Left lung (tissue), 10 donors: Measurements from ENCODE around the gene ARAP1. TPM values are rescaled to one million over a fixed set of nuclear protein-coding genes. Genes with fewer than 3 reads are reported as not detected.

ENCODE experiments used
- ATAC-seq: fragments of 200-7000 bp; cut with Tn5 transposase; one replicate; pipeline ENCODE4 v1.9.1; 2020; ENCODE audit warnings: moderate library complexity
- DNase-seq, 4 donors: peaks; one replicate each; pipeline ENCODE4 v3.0.0-alpha.2; 2013 to 2020
- H3K27ac ChIP-seq, 2 donors: fragments of 200-600 bp; sonication (generic) in 1 of 2; one replicate each; pipeline versions ENCODE4 v1.5.0 to v1.8.0; 2020 to 2021
- H3K27me3 ChIP-seq, 2 donors: fragments of 200-600 bp; sonication (generic) in 1 of 2; one replicate each; pipeline versions ENCODE4 v1.5.0 to v1.8.0; 2020 to 2021
- H3K36me3 ChIP-seq, 2 donors: fragments of 200-600 bp; sonication (generic) in 1 of 2; one replicate each; pipeline versions ENCODE4 v1.5.0 to v1.8.0; 2020 to 2021
- H3K4me1 ChIP-seq, 2 donors: fragments of 200-600 bp; one replicate each; pipeline ENCODE4 v1.8.0; 2021
- H3K4me3 ChIP-seq, 2 donors: fragments of 200-600 bp; sonication (generic) in 1 of 2; one replicate each; pipeline versions ENCODE4 v1.5.0 to v1.8.0; 2020 to 2021; ENCODE audit warnings: mild to moderate bottlenecking in 1 of 2
- H3K9me3 ChIP-seq, 2 donors: fragments of 200-600 bp; sonication (generic) in 1 of 2; one replicate each; pipeline versions ENCODE4 v1.5.0 to v1.8.0; 2020 to 2021
- CTCF ChIP-seq, 2 donors: fragments of 200-600 bp; sonication (generic) in 1 of 2; IDR thresholded peaks; one replicate each; pipeline versions ENCODE4 v1.5.0 to v1.8.0; 2021; ENCODE audit warnings: antibody characterized with exemption in 2 of 2
- intact Hi-C, 2 donors: fragments of 100-400 bp; cut with DNase I; formaldehyde crosslinking; loops; one replicate each; pipeline versions ENCODE4 v1.11.2 to v1.14.2; 2022
- polyA plus RNA-seq, 6 donors: library from polyadenylated mRNA; unstranded; fragments of 120-200 nt; gene quantifications; one replicate each; pipeline ENCODE4 v1.2.1, GENCODE V29; 2013; ENCODE audit not compliant: insufficient read length in 6 of 6
- total RNA-seq, 2 donors: library from RNA; stranded (reverse); fragmentation: NEBNext Ultra II Directional; extraction: Animal tissue kit (Norgen Biotek cat#: 25700); gene quantifications; one replicate each; pipeline ENCODE4 v1.2.1, GENCODE V29; 2021
- donor health status: DM: no; HTN: yes; CAD: no.
- donor health status: DM: no; HTN: no; CAD: no.

The ARAP1 gene
- total and polyA plus RNA-seq, 8 donors = 80.0 to 222 (median 97.7) TPM

DNA sequence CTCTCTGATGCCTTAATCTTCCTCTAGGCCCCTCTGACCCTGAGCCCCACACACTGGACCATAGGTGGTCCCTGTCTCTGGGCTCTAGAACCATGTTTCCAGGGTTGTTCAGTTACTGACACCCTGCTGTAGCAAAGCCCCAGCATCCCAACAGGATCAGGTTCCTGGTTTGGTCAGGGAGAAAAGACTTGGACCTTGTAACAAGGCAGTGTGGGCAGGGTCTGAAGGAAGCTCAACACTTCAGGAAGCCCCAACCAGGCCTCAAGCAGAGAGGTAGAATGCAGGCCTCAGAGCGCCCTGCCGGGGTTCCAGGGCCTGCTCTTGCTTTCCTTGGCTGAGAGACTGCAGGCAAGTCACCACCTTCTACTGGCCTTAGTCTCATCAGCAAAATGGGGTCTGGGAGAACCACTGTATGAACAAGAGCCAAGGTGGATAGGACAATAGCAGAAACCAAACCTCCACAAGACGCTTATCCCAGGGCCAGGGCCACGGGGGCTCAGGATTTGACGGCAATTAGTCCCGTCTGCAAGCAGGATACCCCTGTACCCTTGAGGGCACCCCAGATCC is 4.8 kb downstream of the ARAP1 start:
- H3K4me3 ChIP-seq = no peak overlapping the region
- no peaks in the 10 kb centered on the region for H3K36me3 ChIP-seq
- intact Hi-C loops = no loop called here
- TF ChIP-seq CTCF (IDR thresholded peaks at IDR 0.05) = no peak
- DNase-seq = peak in 1 of 4 donors; percentile 30
- no peaks in the 10 kb centered on the region for H3K9me3 ChIP-seq
- peaks cover 16 to 76% of the 10 kb centered on the region in 2 donors for H3K4me1 ChIP-seq
- no peaks in the 10 kb centered on the region for H3K27me3 ChIP-seq
- H3K27ac ChIP-seq = no peak overlapping the region
- ATAC-seq = no peak

DNA sequence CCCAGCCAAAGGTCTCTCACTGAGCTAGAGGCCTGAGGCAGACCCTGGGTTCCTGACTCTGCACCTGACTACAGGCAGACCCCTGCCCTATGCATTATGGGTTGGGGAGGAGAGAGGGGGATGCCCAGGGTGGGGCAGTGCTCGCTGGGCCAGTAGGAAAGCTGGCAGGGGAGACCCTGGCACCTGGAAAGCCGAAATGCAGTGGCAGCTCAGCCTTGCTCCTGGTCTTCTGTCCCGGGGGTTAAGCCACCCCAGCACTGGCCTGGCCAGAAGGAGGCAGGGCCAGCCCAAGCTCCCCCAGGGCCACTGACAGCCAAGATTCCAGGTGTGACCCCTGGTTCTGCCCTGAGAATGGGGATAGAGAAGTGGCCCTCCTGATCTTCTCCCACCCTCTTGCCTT is 5.4 kb downstream of the ARAP1 start:
- no peak for TF ChIP-seq CTCF (IDR thresholded peaks at IDR 0.05)
- intact Hi-C loops = no loop called here
- Histone ChIP-seq H3K27ac (no peak overlapping the region), H3K9me3 (no peaks in the 10 kb centered on the region), H3K4me3 (no peak overlapping the region), H3K36me3 (no peaks in the 10 kb centered on the region), H3K4me1 (peaks cover 21 to 82% of the 10 kb centered on the region in 2 donors), H3K27me3 (no peaks in the 10 kb centered on the region)
- peak in 1 of 4 donors; percentile 32 for DNase-seq
- no peak for ATAC-seq

- DNase-seq (peak in 1 of 4 donors; percentile 33), ATAC-seq (no peak)
- Histone ChIP-seq H3K27me3 (no peaks in the 10 kb centered on the region), H3K4me3 (no peak overlapping the region), H3K4me1 (peaks cover 26 to 82% of the 10 kb centered on the region in 2 donors), H3K27ac (no peak overlapping the region), H3K9me3 (no peaks in the 10 kb centered on the region), H3K36me3 (no peaks in the 10 kb centered on the region)
- intact Hi-C loops = no loop called here
- TF ChIP-seq CTCF (IDR thresholded peaks at IDR 0.05) = no peak
These were observed 6.2 kb downstream of the ARAP1 start for GRCh38 chr11:72745925-72746550.

- H3K36me3 ChIP-seq = no peaks in the 10 kb centered on the region
- ATAC-seq (no peak), DNase-seq (peak in 1 of 4 donors; percentile 61)
- H3K27ac ChIP-seq = no peak overlapping the region
- TF ChIP-seq CTCF (IDR thresholded peaks at IDR 0.05) = no peak
- no peaks in the 10 kb centered on the region for H3K9me3 ChIP-seq
- no peak overlapping the region for H3K4me3 ChIP-seq
- intact Hi-C loops = no loop called here
- H3K4me1 ChIP-seq = peaks cover 22 to 82% of the 10 kb centered on the region in 2 donors
- H3K27me3 ChIP-seq = no peaks in the 10 kb centered on the region
These were observed 6.7 kb downstream of the ARAP1 start for GRCh38 chr11:72745511-72745910.

DNA sequence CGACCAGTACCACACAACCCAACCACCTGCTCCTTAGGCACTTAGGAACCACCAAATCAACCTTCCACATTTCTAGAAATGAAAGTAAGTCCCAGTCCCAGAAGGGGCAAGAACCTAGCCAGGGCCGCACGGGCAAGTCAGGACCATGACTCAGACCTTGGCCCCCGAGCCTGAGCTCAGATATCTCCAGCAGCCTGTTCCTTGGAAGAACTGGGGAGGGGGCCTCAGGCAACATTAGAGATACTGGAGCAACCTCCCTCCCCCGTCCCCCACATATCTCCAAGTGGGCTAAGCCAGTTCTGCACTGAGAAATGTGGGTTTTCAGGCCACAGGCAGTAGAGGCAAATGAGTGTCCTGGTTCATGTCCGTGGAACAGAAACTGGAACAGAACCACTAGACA is 7.7 kb downstream of the ARAP1 start:
- Histone ChIP-seq H3K4me1 (peaks cover 24 to 84% of the 10 kb centered on the region in 2 donors), H3K36me3 (no peaks in the 10 kb centered on the region), H3K4me3 (no peak overlapping the region), H3K9me3 (no peaks in the 10 kb centered on the region), H3K27me3 (no peaks in the 10 kb centered on the region), H3K27ac (peak overlapping the region in 1 of 2 donors; percentile 91)
- ATAC-seq (no peak), DNase-seq (peak in 1 of 4 donors; percentile 52)
- intact Hi-C loops = no loop called here
- no peak for TF ChIP-seq CTCF (IDR thresholded peaks at IDR 0.05)
